ENCODE measurements around the gene FOXA1. TPM values are rescaled to one million over a fixed set of nuclear protein-coding genes. Genes with fewer than 3 reads are reported as not detected.

FOXA1 gene
- total and polyA plus RNA-seq, 9 of the 15 experiments (the other 6 are each of a cell fraction or from before 2014, with no cell fraction given): 0.20 to 3.0 (median 1.3) TPM

GRCh38 chr14:37595809-37596621 is 966 bp upstream of the FOXA1 start (continued):
- TF ChIP-seq THAP12 (CRISPR knock-in tag; IDR thresholded peaks at IDR 0.05) (no peak), RFX5 (IDR thresholded peaks at IDR 0.05; ENCODE audit: low read depth, low read length) (peak; percentile 83), ZNF408 (CRISPR knock-in tag; IDR thresholded peaks at IDR 0.05; ENCODE audit: low read depth) (no peak), MNT (conservative IDR thresholded peaks at IDR 0.05) (0 out of 4 replicates have a peak, but pooled peaks of 1 of the 2 experiments have one; percentile 28), ZNF699 (CRISPR knock-in tag; IDR thresholded peaks at IDR 0.05; ENCODE audit: insufficient replicate concordance) (no peak), RBBP5 (IDR thresholded peaks at IDR 0.05; ENCODE audit: borderline replicate concordance, insufficient read depth, low read length, poor library complexity, severe bottlenecking) (no peak), BCOR (IDR thresholded peaks at IDR 0.05) (0 out of 2 replicates have a peak, but pooled peaks have one; percentile 39), KDM2B (CRISPR knock-in tag; IDR thresholded peaks at IDR 0.05) (no peak), MEF2A (IDR thresholded peaks at IDR 0.05; ENCODE audit: control insufficient read depth, low read depth, low read length) (no peak), TSC22D4 (tag; IDR thresholded peaks at IDR 0.05) (no peak), HIVEP1 (CRISPR knock-in tag; IDR thresholded peaks at IDR 0.05) (no peak), TAF9B (IDR thresholded peaks at IDR 0.05; ENCODE audit: partially characterized antibody) (no peak)
- TF ChIP-seq, protein P1, sequence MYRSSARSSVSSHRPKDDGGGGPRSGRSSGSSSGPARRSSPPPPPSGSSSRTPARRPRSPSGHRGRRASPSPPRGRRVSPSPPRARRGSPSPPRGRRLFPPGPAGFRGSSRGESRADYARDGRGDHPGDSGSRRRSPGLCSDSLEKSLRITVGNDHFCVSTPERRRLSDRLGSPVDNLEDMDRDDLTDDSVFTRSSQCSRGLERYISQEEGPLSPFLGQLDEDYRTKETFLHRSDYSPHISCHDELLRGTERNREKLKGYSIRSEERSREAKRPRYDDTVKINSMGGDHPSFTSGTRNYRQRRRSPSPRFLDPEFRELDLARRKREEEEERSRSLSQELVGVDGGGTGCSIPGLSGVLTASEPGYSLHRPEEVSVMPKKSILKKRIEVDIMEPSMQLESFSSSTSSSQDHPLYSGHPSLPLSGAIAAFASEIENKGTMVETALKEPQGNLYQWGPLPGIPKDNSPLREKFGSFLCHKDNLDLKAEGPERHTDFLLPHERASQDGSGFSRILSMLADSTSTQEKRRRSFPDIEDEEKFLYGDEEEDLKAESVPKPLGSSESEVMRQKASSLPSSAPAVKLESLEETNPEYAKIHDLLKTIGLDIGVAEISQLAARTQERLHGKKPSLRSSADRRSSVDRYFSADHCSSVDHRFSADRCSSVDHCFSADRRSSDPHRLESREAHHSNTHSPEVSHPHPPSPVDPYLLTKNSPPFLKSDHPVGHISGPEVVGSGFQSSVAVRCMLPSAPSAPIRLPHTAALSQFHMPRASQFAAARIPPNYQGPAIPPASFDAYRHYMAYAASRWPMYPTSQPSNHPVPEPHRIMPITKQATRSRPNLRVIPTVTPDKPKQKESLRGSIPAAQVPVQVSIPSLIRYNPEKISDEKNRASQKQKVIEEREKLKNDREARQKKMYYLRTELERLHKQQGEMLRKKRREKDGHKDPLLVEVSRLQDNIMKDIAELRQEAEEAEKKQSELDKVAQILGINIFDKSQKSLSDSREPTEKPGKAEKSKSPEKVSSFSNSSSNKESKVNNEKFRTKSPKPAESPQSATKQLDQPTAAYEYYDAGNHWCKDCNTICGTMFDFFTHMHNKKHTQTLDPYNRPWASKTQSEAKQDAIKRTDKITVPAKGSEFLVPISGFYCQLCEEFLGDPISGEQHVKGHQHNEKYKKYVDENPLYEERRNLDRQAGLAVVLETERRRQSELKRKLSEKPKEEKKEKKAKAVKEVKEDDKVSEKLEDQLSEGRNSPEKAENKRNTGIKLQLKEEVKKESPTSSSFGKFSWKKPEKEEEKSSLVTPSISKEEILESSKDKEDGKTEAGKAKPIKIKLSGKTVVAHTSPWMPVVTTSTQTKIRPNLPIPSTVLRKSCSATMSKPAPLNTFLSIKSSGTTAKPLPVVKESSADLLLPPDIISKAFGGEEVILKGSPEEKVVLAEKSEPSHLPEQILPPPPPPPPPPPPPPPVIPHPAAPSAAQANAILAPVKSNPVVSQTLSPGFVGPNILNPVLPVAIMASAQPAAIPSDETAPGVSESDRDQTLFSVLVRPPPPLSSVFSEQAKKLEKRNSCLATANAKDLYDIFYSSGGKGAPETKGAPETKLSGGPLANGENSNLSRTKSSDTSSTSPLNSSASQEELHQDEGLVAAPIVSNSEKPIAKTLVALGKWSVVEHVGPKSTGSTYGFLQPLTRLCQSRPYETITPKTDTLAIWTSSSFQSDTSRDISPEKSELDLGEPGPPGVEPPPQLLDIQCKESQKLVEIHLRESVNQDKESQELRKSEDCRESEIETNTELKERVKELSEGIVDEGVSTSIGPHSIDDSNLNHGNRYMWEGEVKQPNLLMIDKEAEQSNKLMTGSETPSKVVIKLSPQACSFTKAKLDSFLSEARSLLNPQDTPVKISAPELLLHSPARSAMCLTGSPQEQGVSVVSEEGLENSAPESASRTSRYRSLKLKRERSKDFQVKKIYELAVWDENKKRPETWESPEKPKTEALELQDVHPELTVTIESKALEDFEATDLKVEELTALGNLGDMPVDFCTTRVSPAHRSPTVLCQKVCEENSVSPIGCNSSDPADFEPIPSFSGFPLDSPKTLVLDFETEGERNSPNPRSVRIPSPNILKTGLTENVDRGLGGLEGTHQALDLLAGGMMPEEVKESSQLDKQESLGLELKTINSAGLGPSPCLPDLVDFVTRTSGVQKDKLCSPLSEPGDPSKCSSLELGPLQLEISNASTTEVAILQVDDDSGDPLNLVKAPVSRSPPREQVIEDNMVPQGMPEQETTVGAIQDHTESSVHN (IDR thresholded peaks at IDR 0.05; ENCODE audit: borderline replicate concordance in 1 of 2, low read depth in 1 of 2): 0 out of 4 replicates have a peak, but pooled peaks of 1 of the 2 experiments have one; percentile 32
